SU-DHL-6 (cell line): ENCODE data around the gene RPL10.

ENCODE experiments used
- H2AFZ ChIP-seq: fragments of 200-600 bp; sonication (generic); 2 replicates; pipeline ENCODE4 v1.6.1; 2014; ENCODE audit warnings: low read depth, mild to moderate bottlenecking, moderate library complexity, mixed read lengths, antibody characterized with exemption, low read length; ENCODE audit not compliant: severe bottlenecking
- H3F3A ChIP-seq: fragments of 200-600 bp; shearing (Covaris generic); 2 replicates; pipeline ENCODE4 v1.6.0; 2016; ENCODE audit warnings: antibody characterized with exemption, mild to moderate bottlenecking; ENCODE audit not compliant: insufficient read depth
- H3K27ac ChIP-seq: fragments of 200-600 bp; sonication (generic); 2 replicates; pipeline ENCODE4 v1.5.1; 2016; ENCODE audit warnings: low read depth, mild to moderate bottlenecking, low read length, moderate library complexity, mixed read lengths
- H3K27me3 ChIP-seq: fragments of 200-600 bp; sonication (generic), shearing (Covaris generic); 2 replicates; pipeline ENCODE4 v1.6.0; 2014; ENCODE audit warnings: mild to moderate bottlenecking, low read length
- H3K36me3 ChIP-seq: fragments of 200-600 bp; sonication (generic); 2 replicates; pipeline ENCODE4 v1.6.1; 2014; ENCODE audit warnings: mild to moderate bottlenecking, low read length, mixed read lengths
- H3K4me2 ChIP-seq: fragments of 300-600, 200-600 bp; shearing (Covaris generic), sonication (generic); 2 replicates; pipeline ENCODE4 v1.6.0; 2014; ENCODE audit warnings: low read length, low read depth, mild to moderate bottlenecking; ENCODE audit not compliant: poor library complexity, severe bottlenecking
- H3K4me3 ChIP-seq: fragments of 200-600 bp; sonication (generic); 2 replicates; pipeline ENCODE4 v1.5.1; 2014; ENCODE audit warnings: antibody characterized with exemption, low read length, mild to moderate bottlenecking, mixed read lengths; ENCODE audit not compliant: insufficient read depth, poor library complexity, severe bottlenecking
- H3K79me2 ChIP-seq: fragments of 200-600 bp; sonication (generic); 2 replicates; pipeline ENCODE4 v1.6.1; 2014; ENCODE audit warnings: mild to moderate bottlenecking, low read length, moderate library complexity; ENCODE audit not compliant: insufficient read depth
- H3K9ac ChIP-seq: fragments of 200-600 bp; sonication (generic); 2 replicates; pipeline ENCODE4 v1.7.0; 2014; ENCODE audit warnings: mild to moderate bottlenecking, low read length
- H3K9me2 ChIP-seq: fragments of 200-600 bp; sonication (generic); replicated peaks from 2 replicates; pipeline ENCODE4 v1.6.1; 2014; ENCODE audit warnings: low read length; ENCODE audit not compliant: insufficient read depth
- H3K9me3 ChIP-seq: fragments of 200-600 bp; sonication (generic); 2 replicates; pipeline ENCODE4 v1.6.1; 2014; ENCODE audit warnings: low read length, mixed read lengths; ENCODE audit not compliant: insufficient read depth
- H4K20me1 ChIP-seq: fragments of 200-600 bp; sonication (generic); 2 replicates; pipeline ENCODE4 v1.6.1; 2014; ENCODE audit warnings: low read depth, mild to moderate bottlenecking, antibody characterized with exemption, low read length, moderate library complexity, mixed read lengths
- EZH2phosphoT487 ChIP-seq: fragments of 200-600 bp; sonication (generic), shearing (Covaris generic); conservative IDR thresholded peaks from 2 replicates; pipeline ENCODE4 v1.6.1; 2018; ENCODE audit warnings: mild to moderate bottlenecking, antibody characterized with exemption, low read length, moderate library complexity, mixed read lengths
- TF ChIP-seq, protein P1 (sequence below): fragments of 200-600 bp; sonication (generic); IDR thresholded peaks from one replicate; pipeline ENCODE4 v1.5.1; 2017; ENCODE audit warnings: antibody characterized with exemption, mild to moderate bottlenecking, low read length, moderate library complexity; ENCODE audit not compliant: insufficient read depth, poor library complexity, severe bottlenecking

RPL10 gene

DNA sequence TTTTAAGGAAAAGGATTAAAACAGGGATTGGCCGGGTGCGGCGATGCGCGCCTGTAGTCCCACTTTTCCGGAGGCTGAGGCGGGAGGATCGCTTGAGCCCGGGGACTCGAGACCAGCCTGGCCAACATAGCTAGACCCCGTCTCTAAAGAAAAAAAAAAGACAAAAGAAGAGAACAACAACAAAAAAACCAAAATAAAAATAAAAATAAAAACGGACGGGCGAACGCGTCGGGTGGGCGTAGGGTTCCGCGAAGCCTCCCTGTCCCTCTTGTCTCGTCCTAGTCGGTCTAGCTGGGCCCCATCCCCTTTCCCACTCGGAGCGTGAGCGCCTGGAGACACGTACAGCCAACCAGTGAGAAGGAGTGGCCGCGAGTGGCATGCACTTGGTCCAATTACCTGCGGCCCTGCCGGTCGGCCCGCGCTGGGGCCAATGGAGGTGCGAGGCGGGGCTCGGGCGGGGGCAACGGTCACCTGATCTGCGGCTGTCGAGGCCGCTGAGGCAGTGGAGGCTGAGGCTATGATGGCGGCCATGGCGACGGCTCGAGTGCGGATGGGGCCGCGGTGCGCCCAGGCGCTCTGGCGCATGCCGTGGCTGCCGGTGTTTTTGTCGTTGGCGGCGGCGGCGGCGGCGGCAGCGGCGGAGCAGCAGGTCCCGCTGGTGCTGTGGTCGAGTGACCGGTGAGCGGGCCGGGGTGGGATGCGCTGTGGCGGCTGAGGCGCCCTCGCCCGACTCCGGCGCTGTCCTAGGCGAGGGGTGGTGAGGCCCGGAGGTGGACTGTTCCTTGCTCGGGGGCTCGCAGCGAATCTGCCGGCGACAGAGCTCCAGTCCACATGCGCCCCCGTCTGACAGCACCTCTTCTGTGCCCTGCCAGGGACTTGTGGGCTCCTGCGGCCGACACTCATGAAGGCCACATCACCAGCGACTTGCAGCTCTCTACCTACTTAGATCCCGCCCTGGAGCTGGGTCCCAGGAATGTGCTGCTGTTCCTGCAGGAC, 30.3 kb downstream of the RPL10 start, which contains the start of gene ATP6AP1:
Gene ATP6AP1, plus strand, starts transcription at position 502 of the 996 bp plus-strand sequence. Its CDS starts 16 bp downstream, at position 518.
- no peak for TF ChIP-seq EZH2phosphoT487
- TF ChIP-seq, protein P1, sequence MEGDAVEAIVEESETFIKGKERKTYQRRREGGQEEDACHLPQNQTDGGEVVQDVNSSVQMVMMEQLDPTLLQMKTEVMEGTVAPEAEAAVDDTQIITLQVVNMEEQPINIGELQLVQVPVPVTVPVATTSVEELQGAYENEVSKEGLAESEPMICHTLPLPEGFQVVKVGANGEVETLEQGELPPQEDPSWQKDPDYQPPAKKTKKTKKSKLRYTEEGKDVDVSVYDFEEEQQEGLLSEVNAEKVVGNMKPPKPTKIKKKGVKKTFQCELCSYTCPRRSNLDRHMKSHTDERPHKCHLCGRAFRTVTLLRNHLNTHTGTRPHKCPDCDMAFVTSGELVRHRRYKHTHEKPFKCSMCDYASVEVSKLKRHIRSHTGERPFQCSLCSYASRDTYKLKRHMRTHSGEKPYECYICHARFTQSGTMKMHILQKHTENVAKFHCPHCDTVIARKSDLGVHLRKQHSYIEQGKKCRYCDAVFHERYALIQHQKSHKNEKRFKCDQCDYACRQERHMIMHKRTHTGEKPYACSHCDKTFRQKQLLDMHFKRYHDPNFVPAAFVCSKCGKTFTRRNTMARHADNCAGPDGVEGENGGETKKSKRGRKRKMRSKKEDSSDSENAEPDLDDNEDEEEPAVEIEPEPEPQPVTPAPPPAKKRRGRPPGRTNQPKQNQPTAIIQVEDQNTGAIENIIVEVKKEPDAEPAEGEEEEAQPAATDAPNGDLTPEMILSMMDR: no peak

DNA sequence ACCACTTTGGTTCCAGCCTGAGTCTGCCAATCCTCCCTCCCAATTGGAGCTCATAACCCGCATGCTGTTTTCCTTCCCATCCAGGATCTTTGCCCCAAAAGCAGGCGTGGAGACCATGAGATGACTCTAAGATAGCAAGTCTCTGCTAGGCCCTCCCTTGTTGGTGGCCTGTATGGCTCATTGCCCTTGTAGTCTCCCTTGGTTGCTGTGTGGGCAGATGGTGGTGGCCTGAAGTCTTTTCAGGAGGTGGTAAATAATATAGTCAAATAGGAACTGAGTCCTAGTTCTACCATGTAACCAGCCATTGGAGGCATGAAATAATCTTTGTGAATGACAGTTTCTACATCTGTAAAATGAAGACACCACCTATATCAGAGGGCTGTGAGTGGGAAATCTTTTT, 31.5 kb downstream of the RPL10 start:
- H2AFZ ChIP-seq: no peak overlapping the region

More for the DNA sequence above, 30.3 kb downstream of the RPL10 start, which contains the start of gene ATP6AP1:
- H3K9me2 ChIP-seq: no peaks in the 10 kb centered on the region
- no peaks in the 10 kb centered on the region for H4K20me1 ChIP-seq
- no peaks in the 10 kb centered on the region for H3K36me3 ChIP-seq
- peak within 1 kb of the TSS; percentile 78 for H3K9ac ChIP-seq
- H3K27ac ChIP-seq: peak within 1 kb of the TSS; percentile 36
- peaks cover 9% of the 10 kb centered on the region; the same call in 1 of the 2 replicates for H3K79me2 ChIP-seq
- peak within 1 kb of the TSS; percentile 67 for H3K4me3 ChIP-seq
- H2AFZ ChIP-seq: peak within 1 kb of the TSS; percentile 89
- no peaks in the 10 kb centered on the region for H3K9me3 ChIP-seq
- peak within 1 kb of the TSS; percentile 83 for H3K4me2 ChIP-seq
- no peaks in the 10 kb centered on the region for H3K27me3 ChIP-seq
- no peaks in the 10 kb centered on the region for H3F3A ChIP-seq

DNA sequence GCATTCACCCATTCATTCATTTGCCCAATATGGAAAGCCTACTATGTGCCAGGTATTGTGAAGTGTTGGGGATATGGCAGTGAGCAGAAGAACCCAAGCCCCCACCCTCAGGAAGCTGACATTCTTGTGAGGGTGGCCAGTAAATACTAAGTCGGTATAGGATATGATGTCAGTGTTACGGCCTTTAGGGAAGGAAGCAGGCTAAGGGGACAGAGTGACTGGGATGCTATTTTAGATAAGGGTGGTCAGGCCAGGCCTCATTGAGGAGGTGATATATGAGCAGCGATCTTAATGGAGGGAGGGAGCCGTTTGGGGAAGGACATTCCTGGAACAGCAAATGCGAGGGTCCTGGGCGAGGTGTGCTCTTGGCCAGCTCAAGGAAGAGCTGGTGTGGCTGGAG, 32.3 kb downstream of the RPL10 start:
- Histone ChIP-seq H2AFZ (no peak overlapping the region), H3K9me2 (no peaks in the 10 kb centered on the region), H3K36me3 (no peaks in the 10 kb centered on the region), H3K4me2 (no peak overlapping the region), H3F3A (no peaks in the 10 kb centered on the region), H3K27me3 (no peaks in the 10 kb centered on the region), H3K4me3 (no peak overlapping the region), H3K9me3 (no peaks in the 10 kb centered on the region), H3K79me2 (peaks cover 9% of the 10 kb centered on the region; the same call in 1 of the 2 replicates), H3K27ac (no peak overlapping the region), H4K20me1 (no peaks in the 10 kb centered on the region), H3K9ac (no peak overlapping the region)
- TF ChIP-seq, protein P1: no peak
- TF ChIP-seq EZH2phosphoT487: no peak

More for the DNA sequence above, 31.5 kb downstream of the RPL10 start:
- Histone ChIP-seq H3K9me2 (no peaks in the 10 kb centered on the region), H3K27ac (no peak overlapping the region), H3F3A (no peaks in the 10 kb centered on the region), H3K9me3 (no peaks in the 10 kb centered on the region), H4K20me1 (no peaks in the 10 kb centered on the region), H3K79me2 (peaks cover 9% of the 10 kb centered on the region; the same call in 1 of the 2 replicates), H3K27me3 (no peaks in the 10 kb centered on the region), H3K4me3 (no peak overlapping the region), H3K4me2 (peak overlapping the region; percentile 80), H3K36me3 (no peaks in the 10 kb centered on the region), H3K9ac (peak overlapping the region; percentile 78; the same call in 1 of the 2 replicates)
- no peak for TF ChIP-seq EZH2phosphoT487
- TF ChIP-seq, protein P1: no peak
